ENCODE results near the gene METTL13. TPM values are rescaled to one million over a fixed set of nuclear protein-coding genes. Genes with fewer than 3 reads are reported as not detected.

METTL13 gene
- total and polyA plus RNA-seq, 2 of the 4 experiments (the other 2 are of a cell fraction) = 25.1 to 26.3 TPM

GRCh38 chr1:171816300-171816901, 34.9 kb downstream of the METTL13 start:
- Histone ChIP-seq H3K23ac (ENCODE audit: low read depth, low read length) (no peak overlapping the region), H3K14ac (replicated peaks; ENCODE audit: low read depth, low read length) (no peak overlapping the region), H2AFZ (replicated peaks; ENCODE audit: low read length, poor library complexity) (no peak overlapping the region), H3K4me1 (ENCODE audit: control insufficient read depth, insufficient read depth, low read length) (peaks cover 6% of the 10 kb centered on the region), H3K36me3 (ENCODE audit: control insufficient read depth, insufficient read depth, low read length) (no peaks in the 10 kb centered on the region), H2BK120ac (ENCODE audit: low read depth, low read length) (no peak overlapping the region), H3K4ac (ENCODE audit: low read depth, low read length) (no peak overlapping the region), H3K4me2 (ENCODE audit: low read depth, low read length) (no peak overlapping the region), H2BK5ac (ENCODE audit: low read depth, low read length, poor library complexity, severe bottlenecking) (no peak overlapping the region), H4K5ac (ENCODE audit: low read depth, low read length) (no peak overlapping the region), H4K8ac (ENCODE audit: low read depth in 2 of 2, low read length in 2 of 2) (no peak overlapping the region), H3K4me3 (ENCODE audit: insufficient read depth, low read depth, low read length) (no peak overlapping the region), H4K91ac (ENCODE audit: insufficient read depth, low read depth, low read length) (no peak overlapping the region), H3K18ac (ENCODE audit: low read depth, low read length) (no peak overlapping the region), H3K9me3 (ENCODE audit: control insufficient read depth, insufficient read depth, low read length) (no peaks in the 10 kb centered on the region), H3K9me1 (ENCODE audit: insufficient read depth, low read length) (peaks cover 7% of the 10 kb centered on the region), H2AK9ac (replicated peaks; ENCODE audit: low read depth, low read length, poor library complexity) (no peak overlapping the region), H3K27ac (ENCODE audit: insufficient read depth, low read length) (no peak overlapping the region), H2BK15ac (ENCODE audit: low read depth, low read length) (no peak overlapping the region), H2AK5ac (ENCODE audit: low read depth, low read length) (no peak overlapping the region), H3K56ac (ENCODE audit: extremely low read depth, insufficient read depth, low read length) (no peak overlapping the region), H2BK20ac (ENCODE audit: low read depth, low read length) (peak overlapping the region; percentile 40; the same call in 1 of the 2 replicates), H3K9ac (ENCODE audit: low read depth, low read length) (no peak overlapping the region), H3K79me1 (ENCODE audit: low read depth in 1 of 2, low read length in 2 of 2) (no peaks in the 10 kb centered on the region), H3K27me3 (ENCODE audit: control insufficient read depth, insufficient read depth, low read length) (peaks cover 3% of the 10 kb centered on the region; the same call in 1 of the 2 replicates), H4K20me1 (ENCODE audit: insufficient read depth, low read length) (no peaks in the 10 kb centered on the region)
- DNase-seq = no peak
- ChIA-PET POLR2A (ENCODE audit: unreplicated experiment) (no interaction called here), CTCF (interaction anchor here (0.7 to 1.6 kb wide), 2 partner anchors 14 to 169 kb away, joined by 4 to 5 read pairs; no protein-coding TSS in a partner anchor)
- in situ Hi-C loops (cut with MboI; ENCODE audit: low sequenced_read_pairs) = loop anchor here (25.0 kb wide), 1 partner anchor 596 kb away; the partner anchor contains the start of gene C1orf105
- intact Hi-C loops (cut with micrococcal nuclease) = no loop called here
- no peak for ATAC-seq (ENCODE audit: low read depth)
- TF ChIP-seq CHD1 (IDR thresholded peaks at IDR 0.05; ENCODE audit: low read depth, low read length) = no peak
- TF ChIP-seq USF2 (IDR thresholded peaks at IDR 0.05; ENCODE audit: low read depth, low read length) = no peak
- TF ChIP-seq MXI1 (IDR thresholded peaks at IDR 0.05; ENCODE audit: borderline replicate concordance, low read depth, low read length) = no peak
- TF ChIP-seq ELK1 (IDR thresholded peaks at IDR 0.05; ENCODE audit: borderline replicate concordance, low read depth, low read length) = no peak
- no CpG with 5 or more reads among the region's 3 CpGs for WGBS, 2 experiments (ENCODE audit: extremely low coverage in 2 of 2, insufficient read length in 1 of 2)
- BruUV-seq (replicated peaks) = no TSS peak
- dilution Hi-C loops (cut with HindIII; ENCODE audit: low sequenced_read_pairs, unreplicated experiment) = no loop called here
